SK-N-SH (cell line): ENCODE measurements around the gene GH2.
"Not testable (repeated sequence)": the region's sequence is repeated elsewhere in the genome, so short reads cannot be mapped to it uniquely, and the experiment has no call there.

Experiments used
- CTCF ChIP-seq: fragments of 200-600 bp; sonication (generic); IDR thresholded peaks from 2 replicates; pipeline ENCODE4 v1.6.1; 2017; ENCODE audit warnings: antibody characterized with exemption, mild to moderate bottlenecking, moderate library complexity
- EP300 ChIP-seq, 2 experiments: IDR thresholded peaks; 2 replicates each; pipeline versions ENCODE4 v1.4.0 to v1.6.1; 2012; ENCODE audit warnings: borderline replicate concordance in 1 of 2, low read depth in 1 of 2, low read length in 1 of 2
- FOXM1 ChIP-seq: IDR thresholded peaks from 2 replicates; pipeline ENCODE4 v1.4.0; 2012; ENCODE audit warnings: low read depth, mild to moderate bottlenecking
- RCOR1 ChIP-seq: fragments of 150-350 bp; IDR thresholded peaks from 2 replicates; pipeline ENCODE4 v1.6.1; 2017; ENCODE audit warnings: antibody characterized with exemption, low read length
- REST ChIP-seq: IDR thresholded peaks from 2 replicates; pipeline ENCODE4 v1.6.1; 2012; ENCODE audit warnings: mild to moderate bottlenecking, low read depth, low read length, moderate library complexity
- TAF1 ChIP-seq: IDR thresholded peaks from 2 replicates; pipeline ENCODE4 v1.6.1; 2012; ENCODE audit warnings: low read depth, mild to moderate bottlenecking, low read length, moderate library complexity, borderline replicate concordance
- USF2 ChIP-seq: fragments of 150-350 bp; IDR thresholded peaks from 2 replicates; pipeline ENCODE4 v1.6.1; 2017; ENCODE audit warnings: antibody characterized with exemption, low read length, low read depth, borderline replicate concordance

- TF ChIP-seq CTCF; FOXM1; RCOR1; REST; TAF1; USF2; EP300 (IDR thresholded peaks at IDR 0.05; ENCODE audit: borderline replicate concordance in 1 of 2, low read depth in 1 of 2, low read length in 1 of 2): not testable (repeated sequence)
Observed at GRCh38 chr17:63920779-63921178, 39.0 kb upstream of the GH2 start.
